ENCODE data around the gene ATP5MC2.

ATP5MC2 gene

DNA sequence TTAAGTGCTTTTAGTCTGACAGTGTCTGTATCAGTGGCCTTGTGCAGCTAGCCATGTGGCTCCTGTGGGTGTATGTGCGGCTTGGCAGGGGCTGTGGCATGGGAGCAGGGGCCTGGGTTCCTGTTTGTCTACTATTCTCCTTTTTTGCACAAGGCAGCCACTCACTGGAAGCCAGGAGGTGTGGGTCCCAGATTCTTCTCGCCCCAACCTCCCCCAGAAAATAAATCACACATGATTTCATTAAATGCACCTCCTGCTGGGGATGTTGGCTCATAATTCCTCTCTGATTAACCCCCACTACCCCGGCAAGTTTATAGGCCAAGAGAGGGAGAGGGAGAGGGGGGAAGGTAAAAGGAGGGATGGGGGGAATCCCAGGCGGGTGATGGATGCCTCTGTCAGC lies 33.8 kb upstream of the ATP5MC2 start:
- Histone ChIP-seq H3K9me2 (replicated peaks; ENCODE audit: insufficient read depth, low read length) (no peaks in the 10 kb centered on the region), H3K9ac (ENCODE audit: low read length) (no peak overlapping the region), H3K27me3 (ENCODE audit: low read length) (no peaks in the 10 kb centered on the region), H3F3A (ENCODE audit: insufficient read depth) (no peaks in the 10 kb centered on the region), H3K36me3 (ENCODE audit: low read length) (no peaks in the 10 kb centered on the region), H2AFZ (ENCODE audit: low read depth, low read length, severe bottlenecking) (no peak overlapping the region), H4K20me1 (ENCODE audit: low read depth, low read length) (no peaks in the 10 kb centered on the region), H3K27ac (ENCODE audit: low read depth, low read length) (no peak overlapping the region), H3K9me3 (ENCODE audit: insufficient read depth, low read length) (no peaks in the 10 kb centered on the region), H3K4me3 (ENCODE audit: insufficient read depth, low read length, poor library complexity, severe bottlenecking) (no peak overlapping the region), H3K79me2 (ENCODE audit: insufficient read depth, low read length) (no peaks in the 10 kb centered on the region), H3K4me2 (ENCODE audit: low read depth, low read length, poor library complexity, severe bottlenecking) (no peak overlapping the region)
- TF ChIP-seq, protein P1, sequence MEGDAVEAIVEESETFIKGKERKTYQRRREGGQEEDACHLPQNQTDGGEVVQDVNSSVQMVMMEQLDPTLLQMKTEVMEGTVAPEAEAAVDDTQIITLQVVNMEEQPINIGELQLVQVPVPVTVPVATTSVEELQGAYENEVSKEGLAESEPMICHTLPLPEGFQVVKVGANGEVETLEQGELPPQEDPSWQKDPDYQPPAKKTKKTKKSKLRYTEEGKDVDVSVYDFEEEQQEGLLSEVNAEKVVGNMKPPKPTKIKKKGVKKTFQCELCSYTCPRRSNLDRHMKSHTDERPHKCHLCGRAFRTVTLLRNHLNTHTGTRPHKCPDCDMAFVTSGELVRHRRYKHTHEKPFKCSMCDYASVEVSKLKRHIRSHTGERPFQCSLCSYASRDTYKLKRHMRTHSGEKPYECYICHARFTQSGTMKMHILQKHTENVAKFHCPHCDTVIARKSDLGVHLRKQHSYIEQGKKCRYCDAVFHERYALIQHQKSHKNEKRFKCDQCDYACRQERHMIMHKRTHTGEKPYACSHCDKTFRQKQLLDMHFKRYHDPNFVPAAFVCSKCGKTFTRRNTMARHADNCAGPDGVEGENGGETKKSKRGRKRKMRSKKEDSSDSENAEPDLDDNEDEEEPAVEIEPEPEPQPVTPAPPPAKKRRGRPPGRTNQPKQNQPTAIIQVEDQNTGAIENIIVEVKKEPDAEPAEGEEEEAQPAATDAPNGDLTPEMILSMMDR (IDR thresholded peaks at IDR 0.05; ENCODE audit: insufficient read depth, low read length, poor library complexity, severe bottlenecking): no peak
- TF ChIP-seq EZH2phosphoT487 (conservative IDR thresholded peaks at IDR 0.05; ENCODE audit: low read length): no peak

DNA sequence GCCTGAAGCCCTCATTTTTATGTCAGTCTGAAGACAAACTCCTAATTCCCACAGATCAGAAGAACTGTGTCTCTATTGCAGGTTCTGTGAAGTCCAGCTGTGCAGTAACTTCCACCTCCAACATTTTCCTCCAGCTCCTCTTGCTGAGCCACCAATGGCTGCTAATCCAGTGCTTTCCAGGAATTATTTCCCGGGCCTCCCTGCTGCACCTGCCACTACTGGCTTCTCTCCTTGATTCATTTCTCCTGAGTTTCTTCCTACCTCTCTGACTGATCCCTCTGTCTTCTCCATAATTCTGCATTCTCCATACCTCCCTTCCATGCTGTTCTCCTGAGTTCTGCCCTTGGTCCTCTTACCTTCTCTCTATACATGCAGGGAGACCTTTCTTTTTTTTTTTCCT lies 30.2 kb upstream of the ATP5MC2 start:
- H3K9me3 ChIP-seq (ENCODE audit: insufficient read depth, low read length): no peaks in the 10 kb centered on the region
- no peaks in the 10 kb centered on the region for H3K9me2 ChIP-seq (replicated peaks; ENCODE audit: insufficient read depth, low read length)
- no peaks in the 10 kb centered on the region for H3K27me3 ChIP-seq (ENCODE audit: low read length)
- no peak overlapping the region for H3K4me3 ChIP-seq (ENCODE audit: insufficient read depth, low read length, poor library complexity, severe bottlenecking)
- no peaks in the 10 kb centered on the region for H3K36me3 ChIP-seq (ENCODE audit: low read length)
- no peak for TF ChIP-seq EZH2phosphoT487 (conservative IDR thresholded peaks at IDR 0.05; ENCODE audit: low read length)
- TF ChIP-seq, protein P1 (IDR thresholded peaks at IDR 0.05; ENCODE audit: insufficient read depth, low read length, poor library complexity, severe bottlenecking): no peak
- no peak overlapping the region for H3K27ac ChIP-seq (ENCODE audit: low read depth, low read length)
- H3K79me2 ChIP-seq (ENCODE audit: insufficient read depth, low read length): no peaks in the 10 kb centered on the region
- no peaks in the 10 kb centered on the region for H3F3A ChIP-seq (ENCODE audit: insufficient read depth)
- H2AFZ ChIP-seq (ENCODE audit: low read depth, low read length, severe bottlenecking): no peak overlapping the region
- no peak overlapping the region for H3K9ac ChIP-seq (ENCODE audit: low read length)
- H3K4me2 ChIP-seq (ENCODE audit: low read depth, low read length, poor library complexity, severe bottlenecking): no peak overlapping the region
- no peaks in the 10 kb centered on the region for H4K20me1 ChIP-seq (ENCODE audit: low read depth, low read length)

DNA sequence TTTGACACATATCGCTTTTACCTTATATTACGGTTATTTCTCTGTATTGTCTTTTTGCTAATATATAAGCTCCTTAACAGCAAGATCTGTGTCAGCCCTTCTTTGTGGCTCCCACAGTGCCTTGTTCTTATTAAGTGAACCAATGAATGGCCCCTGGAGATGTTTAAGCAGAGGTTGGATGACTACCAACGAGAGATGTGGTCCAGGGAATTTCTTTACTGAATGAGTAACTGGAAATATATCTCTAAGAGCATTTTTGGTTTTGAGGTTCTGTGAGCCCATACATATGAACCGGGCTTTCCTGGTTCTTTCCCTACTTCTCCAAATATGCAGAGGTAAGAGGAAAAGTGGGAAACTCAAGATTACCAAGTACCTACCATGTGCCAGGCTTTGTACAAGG lies 27.9 kb upstream of the ATP5MC2 start:
- Histone ChIP-seq H3K36me3 (ENCODE audit: low read length) (no peaks in the 10 kb centered on the region), H3F3A (ENCODE audit: insufficient read depth) (no peaks in the 10 kb centered on the region), H3K79me2 (ENCODE audit: insufficient read depth, low read length) (no peaks in the 10 kb centered on the region), H4K20me1 (ENCODE audit: low read depth, low read length) (no peaks in the 10 kb centered on the region), H2AFZ (ENCODE audit: low read depth, low read length, severe bottlenecking) (no peak overlapping the region), H3K27ac (ENCODE audit: low read depth, low read length) (no peak overlapping the region), H3K4me2 (ENCODE audit: low read depth, low read length, poor library complexity, severe bottlenecking) (no peak overlapping the region), H3K9ac (ENCODE audit: low read length) (no peak overlapping the region), H3K9me2 (replicated peaks; ENCODE audit: insufficient read depth, low read length) (no peaks in the 10 kb centered on the region), H3K4me3 (ENCODE audit: insufficient read depth, low read length, poor library complexity, severe bottlenecking) (no peak overlapping the region), H3K27me3 (ENCODE audit: low read length) (no peaks in the 10 kb centered on the region), H3K9me3 (ENCODE audit: insufficient read depth, low read length) (no peaks in the 10 kb centered on the region)
- TF ChIP-seq EZH2phosphoT487 (conservative IDR thresholded peaks at IDR 0.05; ENCODE audit: low read length): no peak
- TF ChIP-seq, protein P1 (IDR thresholded peaks at IDR 0.05; ENCODE audit: insufficient read depth, low read length, poor library complexity, severe bottlenecking): no peak

Data from SU-DHL-6 (cell line).